Loucy (cell line): ENCODE data around the gene OGN.

Experiments used
- H2AFZ ChIP-seq: fragments of 200-600 bp; sonication (generic); 2 replicates; pipeline ENCODE4 v1.6.0; 2016; ENCODE audit warnings: antibody characterized with exemption, mild to moderate bottlenecking, low read length, moderate library complexity
- H3F3A ChIP-seq: fragments of 200-600 bp; 2 replicates; pipeline ENCODE4 v1.6.0; 2016; ENCODE audit warnings: antibody characterized with exemption, low read depth, mild to moderate bottlenecking
- H3K27me3 ChIP-seq: fragments of 200-600 bp; sonication (generic); 2 replicates; pipeline ENCODE4 v1.6.1; 2014; ENCODE audit warnings: low read length, mild to moderate bottlenecking; ENCODE audit not compliant: insufficient read depth, poor library complexity, severe bottlenecking
- H3K36me3 ChIP-seq: fragments of 200-600 bp; sonication (generic); 2 replicates; pipeline ENCODE4 v1.6.1; 2016; ENCODE audit warnings: low read length; ENCODE audit not compliant: insufficient read depth
- H3K4me1 ChIP-seq: fragments of 200-600 bp; sonication (generic); 2 replicates; pipeline ENCODE4 v1.5.1; 2014; ENCODE audit warnings: low read length, mild to moderate bottlenecking; ENCODE audit not compliant: insufficient read depth, poor library complexity, severe bottlenecking
- H3K4me2 ChIP-seq: fragments of 200-600 bp; sonication (generic); 2 replicates; pipeline ENCODE4 v1.6.0; 2014; ENCODE audit warnings: antibody characterized with exemption, low read length, low read depth, mild to moderate bottlenecking; ENCODE audit not compliant: poor library complexity, severe bottlenecking
- H3K4me3 ChIP-seq: fragments of 200-600 bp; sonication (generic); 2 replicates; pipeline ENCODE4 v1.5.1; 2014; ENCODE audit warnings: low read length, mild to moderate bottlenecking, mixed read lengths; ENCODE audit not compliant: poor library complexity, severe bottlenecking
- H3K79me2 ChIP-seq: fragments of 200-600 bp; sonication (generic); 2 replicates; pipeline ENCODE4 v1.6.1; 2014; ENCODE audit warnings: low read length; ENCODE audit not compliant: insufficient read depth
- H3K9ac ChIP-seq: fragments of 200-600 bp; sonication (generic); 2 replicates; pipeline ENCODE4 v1.6.0; 2014; ENCODE audit warnings: mild to moderate bottlenecking, low read depth, low read length, moderate library complexity; ENCODE audit not compliant: poor library complexity, severe bottlenecking
- H3K9me2 ChIP-seq: fragments of 200-600 bp; sonication (generic); replicated peaks from 2 replicates; pipeline ENCODE4 v1.6.1; 2016; ENCODE audit warnings: low read depth, low read length, mixed read lengths
- H3K9me3 ChIP-seq: fragments of 200-600 bp; sonication (generic); 2 replicates; pipeline ENCODE4 v1.6.1; 2014; ENCODE audit warnings: mild to moderate bottlenecking, antibody characterized with exemption, low read length, low read depth; ENCODE audit not compliant: insufficient read depth
- H4K20me1 ChIP-seq: fragments of 200-600 bp; sonication (generic); 2 replicates; pipeline ENCODE4 v1.6.0; 2014; ENCODE audit warnings: antibody characterized with exemption, low read length, mild to moderate bottlenecking; ENCODE audit not compliant: insufficient read depth, poor library complexity, severe bottlenecking
- EZH2phosphoT487 ChIP-seq: fragments of 200-600 bp; IDR thresholded peaks from 2 replicates; pipeline ENCODE4 v1.6.1; 2018; ENCODE audit warnings: antibody characterized with exemption, mild to moderate bottlenecking, moderate library complexity, borderline replicate concordance
- TF ChIP-seq, protein P1 (sequence below): fragments of 200-600 bp; sonication (generic); conservative IDR thresholded peaks from 2 replicates; pipeline ENCODE4 v1.5.1; 2014; ENCODE audit warnings: mild to moderate bottlenecking, antibody characterized with exemption, low read length

OGN gene

DNA sequence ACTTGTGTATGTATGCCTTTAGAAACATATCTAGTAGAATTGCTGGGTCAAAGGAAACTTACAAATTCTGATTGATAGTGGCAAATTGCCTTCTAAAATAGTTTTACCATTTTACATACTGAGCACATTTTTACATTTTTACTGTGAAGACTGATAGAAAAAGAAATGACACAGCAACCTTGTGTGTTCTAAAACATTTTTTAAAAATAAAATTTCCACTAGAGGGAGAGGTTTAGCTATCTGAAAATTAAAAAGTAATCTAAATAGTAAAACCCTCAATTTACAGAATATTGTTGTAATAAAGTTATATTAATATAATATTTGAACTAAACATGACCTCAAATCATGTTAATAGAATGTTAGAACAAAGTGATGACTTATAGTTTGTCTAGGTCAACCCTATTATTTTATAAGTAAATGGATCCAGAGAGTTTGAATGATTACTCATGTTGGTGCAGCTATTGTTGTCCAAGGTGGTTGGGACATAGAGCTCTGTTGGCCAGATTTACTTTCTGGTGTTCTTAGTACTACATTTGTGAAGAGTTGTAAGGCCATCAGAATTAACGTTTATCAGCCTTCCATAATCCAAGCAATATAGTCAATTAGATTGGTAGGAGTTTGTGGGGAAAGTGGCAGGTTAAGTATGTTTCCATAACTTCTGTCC lies 61.4 kb downstream of the OGN start:
- Histone ChIP-seq H3K36me3 (peaks cover 34% of the 10 kb centered on the region; the same call in 1 of the 2 replicates), H3K79me2 (no peaks in the 10 kb centered on the region), H3K9ac (no peak overlapping the region), H3K9me3 (no peaks in the 10 kb centered on the region), H2AFZ (no peak overlapping the region), H4K20me1 (no peaks in the 10 kb centered on the region), H3K4me2 (no peak overlapping the region), H3K4me3 (no peak overlapping the region), H3K27me3 (no peaks in the 10 kb centered on the region), H3K9me2 (no peaks in the 10 kb centered on the region), H3F3A (no peaks in the 10 kb centered on the region), H3K4me1 (no peaks in the 10 kb centered on the region)
- TF ChIP-seq, protein P1, sequence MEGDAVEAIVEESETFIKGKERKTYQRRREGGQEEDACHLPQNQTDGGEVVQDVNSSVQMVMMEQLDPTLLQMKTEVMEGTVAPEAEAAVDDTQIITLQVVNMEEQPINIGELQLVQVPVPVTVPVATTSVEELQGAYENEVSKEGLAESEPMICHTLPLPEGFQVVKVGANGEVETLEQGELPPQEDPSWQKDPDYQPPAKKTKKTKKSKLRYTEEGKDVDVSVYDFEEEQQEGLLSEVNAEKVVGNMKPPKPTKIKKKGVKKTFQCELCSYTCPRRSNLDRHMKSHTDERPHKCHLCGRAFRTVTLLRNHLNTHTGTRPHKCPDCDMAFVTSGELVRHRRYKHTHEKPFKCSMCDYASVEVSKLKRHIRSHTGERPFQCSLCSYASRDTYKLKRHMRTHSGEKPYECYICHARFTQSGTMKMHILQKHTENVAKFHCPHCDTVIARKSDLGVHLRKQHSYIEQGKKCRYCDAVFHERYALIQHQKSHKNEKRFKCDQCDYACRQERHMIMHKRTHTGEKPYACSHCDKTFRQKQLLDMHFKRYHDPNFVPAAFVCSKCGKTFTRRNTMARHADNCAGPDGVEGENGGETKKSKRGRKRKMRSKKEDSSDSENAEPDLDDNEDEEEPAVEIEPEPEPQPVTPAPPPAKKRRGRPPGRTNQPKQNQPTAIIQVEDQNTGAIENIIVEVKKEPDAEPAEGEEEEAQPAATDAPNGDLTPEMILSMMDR = peak; percentile 54
- no peak for TF ChIP-seq EZH2phosphoT487

DNA sequence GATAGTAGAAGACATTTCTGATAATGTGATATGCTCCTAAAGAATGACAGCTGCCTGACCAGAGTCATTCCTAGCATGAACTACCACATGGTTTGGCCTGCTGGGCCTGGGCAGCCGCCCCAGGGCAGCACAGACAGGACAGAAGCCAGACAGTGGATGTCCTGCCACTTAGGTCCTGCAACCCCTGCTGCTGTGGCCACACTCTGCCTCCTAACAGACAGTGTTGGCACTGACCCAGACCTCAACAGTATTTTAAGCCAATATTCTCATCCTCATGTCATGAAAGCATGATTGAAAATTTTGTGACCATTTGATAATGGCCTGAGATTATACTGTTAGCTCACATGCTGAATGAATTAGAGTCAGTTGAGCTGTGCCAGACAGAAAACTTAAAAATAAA lies 62.8 kb downstream of the OGN start:
- Histone ChIP-seq H3K4me3 (no peak overlapping the region), H3F3A (no peaks in the 10 kb centered on the region), H3K27me3 (no peaks in the 10 kb centered on the region), H3K36me3 (peaks cover 42% of the 10 kb centered on the region; the same call in 1 of the 2 replicates), H3K9me2 (no peaks in the 10 kb centered on the region), H3K79me2 (no peaks in the 10 kb centered on the region), H3K4me1 (no peaks in the 10 kb centered on the region), H3K9me3 (no peaks in the 10 kb centered on the region), H4K20me1 (no peaks in the 10 kb centered on the region), H2AFZ (no peak overlapping the region), H3K4me2 (no peak overlapping the region), H3K9ac (no peak overlapping the region)
- TF ChIP-seq, protein P1 = no peak
- no peak for TF ChIP-seq EZH2phosphoT487

DNA sequence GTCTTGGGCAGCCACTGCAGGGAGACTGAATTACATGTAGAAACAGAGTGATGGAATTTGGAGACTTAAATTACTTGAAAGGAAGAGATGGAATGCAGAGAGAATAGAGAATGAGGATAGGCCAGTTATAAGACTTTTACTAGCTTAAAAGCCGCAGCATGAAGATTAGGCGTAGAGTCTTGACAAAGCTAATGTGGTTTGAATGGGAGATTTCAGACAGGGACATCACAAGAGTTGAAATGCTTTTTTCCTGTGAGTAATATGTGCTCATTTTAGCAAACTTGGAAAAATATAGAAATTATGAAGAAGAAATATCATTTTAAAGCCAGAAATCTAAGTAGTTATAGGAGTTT lies 71.1 kb downstream of the OGN start:
- Histone ChIP-seq H3F3A (no peaks in the 10 kb centered on the region), H3K4me3 (no peak overlapping the region), H3K9me3 (no peaks in the 10 kb centered on the region), H3K9me2 (no peaks in the 10 kb centered on the region), H3K79me2 (peaks cover 14% of the 10 kb centered on the region), H2AFZ (no peak overlapping the region), H3K27me3 (no peaks in the 10 kb centered on the region), H4K20me1 (no peaks in the 10 kb centered on the region), H3K36me3 (peaks cover 11% of the 10 kb centered on the region; the same call in 1 of the 2 replicates), H3K4me1 (peaks cover 7% of the 10 kb centered on the region), H3K9ac (no peak overlapping the region), H3K4me2 (no peak overlapping the region)
- TF ChIP-seq, protein P1 = no peak
- no peak for TF ChIP-seq EZH2phosphoT487
